Endothelial cell of umbilical vein (primary cell): Measurements from ENCODE around the gene IKZF5. TPM values are rescaled to one million over a fixed set of nuclear protein-coding genes. Genes with fewer than 3 reads are reported as not detected.

Experiments
- BruUV-seq: library from RNA; stranded (reverse); fragments of 400-500 nt; replicated peaks from 2 replicates; lab custom pipeline; 2021; lab: Mats Ljungman, UMichigan
- CTCF ChIA-PET: fragments of 300-600, 350-600 bp; sonication (Branson Sonifier 250); formaldehyde crosslinking; loops from one replicate; lab custom pipeline; 2021; ENCODE audit warnings: antibody characterized with exemption, inconsistent platforms; lab: Charles Lee
- POLR2A ChIA-PET: fragments of 300-600, 350-600 bp; sonication (Branson Sonifier 250); formaldehyde crosslinking; loops from one replicate; lab custom pipeline; 2021; ENCODE audit warnings: antibody characterized with exemption, inconsistent platforms; lab: Charles Lee
- DNase-seq: peaks from one replicate; pipeline ENCODE4 v3.0.0-alpha.2; 2011; ENCODE audit warnings: low read depth, low spot score
- FAIRE-seq: peaks from 2 replicates; lab custom pipeline; 2011; peaks lifted over from hg19 to GRCh38; lab: Jason Lieb, UNC
- H2AFZ ChIP-seq: 2 replicates; pipeline ENCODE4 v1.6.0; 2012; ENCODE audit warnings: low read depth, low read length, control low read depth, inconsistent platforms
- H3K27ac ChIP-seq: 2 replicates; pipeline ENCODE4 v1.5.1; 2011; ENCODE audit warnings: low read depth, mild to moderate bottlenecking, control low read depth, low read length, moderate library complexity; ENCODE audit not compliant: insufficient read depth
- H3K27me3 ChIP-seq, 2 experiments: 2 replicates each; pipeline versions ENCODE4 v1.6.0 to v1.6.1; 2011; ENCODE audit warnings: low read length in 2 of 2, mixed read lengths in 1 of 2; ENCODE audit not compliant: control insufficient read depth in 2 of 2, insufficient read depth in 2 of 2
- H3K36me3 ChIP-seq, 2 experiments: 2 replicates in 1 of 2; 3 replicates in 1 of 2; pipeline ENCODE4 v1.5.1; 2011; ENCODE audit warnings: low read length in 2 of 2, mild to moderate bottlenecking in 1 of 2, moderate library complexity in 1 of 2; ENCODE audit not compliant: control insufficient read depth in 2 of 2, insufficient read depth in 2 of 2; ENCODE audit errors: extremely low read depth in 1 of 2
- H3K4me1 ChIP-seq: 3 replicates; pipeline ENCODE4 v1.5.1; 2011; ENCODE audit warnings: mild to moderate bottlenecking, low read length; ENCODE audit not compliant: control insufficient read depth, insufficient read depth; ENCODE audit errors: extremely low read depth
- H3K4me2 ChIP-seq: 2 replicates; pipeline ENCODE4 v1.6.1; 2011; ENCODE audit warnings: low read length, control low read depth, mixed read lengths; ENCODE audit not compliant: insufficient read depth
- H3K4me3 ChIP-seq, 3 experiments: fragments of 200-600 bp in 1 of 3; sonication (generic), shearing (Covaris generic) in 1 of 3; replicated peaks in 1 of 3; 2 replicates each; pipeline ENCODE4 v1.5.1; 2011 to 2016; ENCODE audit warnings: control low read depth in 3 of 3, low read length in 3 of 3, mild to moderate bottlenecking in 2 of 3, inconsistent platforms in 1 of 3, low read depth in 1 of 3, moderate library complexity in 1 of 3; ENCODE audit not compliant: insufficient read depth in 1 of 3
- H3K79me2 ChIP-seq: 2 replicates; pipeline ENCODE4 v1.6.0; 2012; ENCODE audit warnings: low read length, inconsistent platforms; ENCODE audit not compliant: control insufficient read depth, insufficient read depth
- H3K9ac ChIP-seq: replicated peaks from 2 replicates; pipeline ENCODE3; 2011; ENCODE audit warnings: low read length, control low read depth; ENCODE audit not compliant: insufficient read depth; ENCODE audit errors: extremely low read depth
- H3K9me1 ChIP-seq: replicated peaks from 3 replicates; pipeline ENCODE4 v1.6.0; 2011; ENCODE audit warnings: mild to moderate bottlenecking, low read length; ENCODE audit not compliant: control insufficient read depth, insufficient read depth; ENCODE audit errors: extremely low read depth
- H3K9me3 ChIP-seq: replicated peaks from 2 replicates; pipeline ENCODE4 v1.5.1; 2012; ENCODE audit warnings: low read length, inconsistent platforms; ENCODE audit not compliant: control insufficient read depth, insufficient read depth
- H4K20me1 ChIP-seq: replicated peaks from 2 replicates; pipeline ENCODE3; 2011; ENCODE audit warnings: mild to moderate bottlenecking, low read length; ENCODE audit not compliant: control insufficient read depth, insufficient read depth; ENCODE audit errors: extremely low read depth
- EZH2 ChIP-seq: IDR thresholded peaks from 2 replicates; pipeline ENCODE4 v1.6.1; 2012; ENCODE audit warnings: borderline replicate concordance, low read depth, mild to moderate bottlenecking, moderate library complexity, low read length, inconsistent platforms; ENCODE audit not compliant: severe bottlenecking
- FOS ChIP-seq: IDR thresholded peaks from 2 replicates; pipeline ENCODE4 v1.6.1; 2011; ENCODE audit warnings: mild to moderate bottlenecking, low read length, moderate library complexity, borderline replicate concordance; ENCODE audit not compliant: insufficient read depth
- MYC ChIP-seq: IDR thresholded peaks from one replicate; pipeline ENCODE4 v1.6.1; 2011; ENCODE audit warnings: mild to moderate bottlenecking, low read depth, low read length
- POLR2A ChIP-seq: IDR thresholded peaks from 2 replicates; pipeline ENCODE4 v1.6.1; 2012; ENCODE audit warnings: low read depth, mild to moderate bottlenecking, control low read depth, low read length
- POLR2AphosphoS5 ChIP-seq: IDR thresholded peaks from 2 replicates; pipeline ENCODE4 v1.6.1; 2012; ENCODE audit warnings: low read depth, mild to moderate bottlenecking, control low read depth, low read length, moderate library complexity; ENCODE audit not compliant: insufficient read depth
- dilution Hi-C: fragments of 300-500 bp; cut with MboI; formaldehyde crosslinking; loops from one replicate; pipeline ENCODE4 v1.15.0; 2019; ENCODE audit warnings: low sequenced_read_pairs; ENCODE audit not compliant: extremely low pct_ligation_motif_present
- intact Hi-C: fragments of 100-400 bp; cut with micrococcal nuclease; formaldehyde crosslinking; loops from one replicate; pipeline ENCODE4 v1.10.0; 2022
- polyA plus RNA-seq, 4 experiments: library from polyadenylated mRNA; depleted of rRNA in 3 of 4; stranded (reverse) in 3 of 4; unstranded in 1 of 4; fragments of >200 nt; gene quantifications; 2 replicates each; pipeline versions ENCODE4 v1.2.1 to v1.2.3, GENCODE V29; 2011 to 2012; ENCODE audit warnings: missing spikeins in 1 of 4
- total RNA-seq: library from RNA; stranded (reverse); gene quantifications from 2 replicates; pipeline ENCODE4 v1.2.3, GENCODE V29; 2021
- TF ChIP-seq, protein P1 (sequence below), 2 donors: IDR thresholded peaks; 1 replicate in 1 of 2; 2 replicates in 1 of 2; pipeline ENCODE4 v1.5.1; 2011; ENCODE audit warnings: low read length in 2 of 2, mild to moderate bottlenecking in 2 of 2, moderate library complexity in 2 of 2, control low read depth in 1 of 2, inconsistent platforms in 1 of 2, low read depth in 1 of 2; ENCODE audit not compliant: insufficient read depth in 1 of 2; ENCODE audit errors: extremely low read depth in 1 of 2
- TF ChIP-seq, protein P2 (sequence below): IDR thresholded peaks from 2 replicates; pipeline ENCODE4 v1.6.1; 2011; ENCODE audit not compliant: insufficient read depth, insufficient read length

IKZF5 gene
- total and polyA plus RNA-seq, 2 donors (not counting 3 experiments of a cell fraction or from before 2014, with no cell fraction given) = 7.1 to 10.3 TPM

DNA sequence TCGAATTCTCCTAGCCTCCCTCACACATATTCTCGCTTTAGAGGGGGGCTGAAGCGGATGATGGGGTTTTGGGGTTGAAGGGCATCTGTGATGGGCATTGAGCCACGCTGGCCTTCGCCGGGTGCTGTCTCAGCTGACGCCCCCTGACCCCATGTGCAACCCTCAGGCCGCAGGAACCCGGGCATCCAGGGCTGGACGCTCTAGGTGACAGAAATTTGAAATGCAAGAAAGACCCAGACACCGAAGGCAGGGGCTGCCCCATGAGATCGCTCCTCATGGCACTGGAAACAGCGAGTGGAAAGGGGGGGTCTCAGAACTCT is 53.9 kb downstream of the IKZF5 start:
- Histone ChIP-seq H3K79me2 (peaks cover 12% of the 10 kb centered on the region), H2AFZ (peak overlapping the region; percentile 98), H3K36me3 (no peaks in the 10 kb centered on the region), H3K4me3 (no peak overlapping the region), H3K27me3 (no peaks in the 10 kb centered on the region), H3K9ac (no peak overlapping the region), H3K27ac (no peak overlapping the region), H3K4me1 (peaks cover 14% of the 10 kb centered on the region), H3K4me2 (peak overlapping the region; percentile 33), H4K20me1 (no peaks in the 10 kb centered on the region), H3K9me1 (no peaks in the 10 kb centered on the region), H3K9me3 (no peaks in the 10 kb centered on the region)
- dilution Hi-C loops = no loop called here
- no peak for DNase-seq
- no TSS peak for BruUV-seq
- no peak for FAIRE-seq
- POLR2A ChIA-PET = no interaction called here
- intact Hi-C loops = loop anchor here (1.0 to 2.0 kb wide), 6 partner anchors 26 to 306 kb away; partner anchors contain the start of genes FAM24B, IKZF5 and PSTK
- no peak for TF ChIP-seq POLR2AphosphoS5
- no peak for TF ChIP-seq POLR2A
- TF ChIP-seq, protein P1, sequence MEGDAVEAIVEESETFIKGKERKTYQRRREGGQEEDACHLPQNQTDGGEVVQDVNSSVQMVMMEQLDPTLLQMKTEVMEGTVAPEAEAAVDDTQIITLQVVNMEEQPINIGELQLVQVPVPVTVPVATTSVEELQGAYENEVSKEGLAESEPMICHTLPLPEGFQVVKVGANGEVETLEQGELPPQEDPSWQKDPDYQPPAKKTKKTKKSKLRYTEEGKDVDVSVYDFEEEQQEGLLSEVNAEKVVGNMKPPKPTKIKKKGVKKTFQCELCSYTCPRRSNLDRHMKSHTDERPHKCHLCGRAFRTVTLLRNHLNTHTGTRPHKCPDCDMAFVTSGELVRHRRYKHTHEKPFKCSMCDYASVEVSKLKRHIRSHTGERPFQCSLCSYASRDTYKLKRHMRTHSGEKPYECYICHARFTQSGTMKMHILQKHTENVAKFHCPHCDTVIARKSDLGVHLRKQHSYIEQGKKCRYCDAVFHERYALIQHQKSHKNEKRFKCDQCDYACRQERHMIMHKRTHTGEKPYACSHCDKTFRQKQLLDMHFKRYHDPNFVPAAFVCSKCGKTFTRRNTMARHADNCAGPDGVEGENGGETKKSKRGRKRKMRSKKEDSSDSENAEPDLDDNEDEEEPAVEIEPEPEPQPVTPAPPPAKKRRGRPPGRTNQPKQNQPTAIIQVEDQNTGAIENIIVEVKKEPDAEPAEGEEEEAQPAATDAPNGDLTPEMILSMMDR (IDR thresholded peaks at IDR 0.05; ENCODE audit: extremely low read depth in 1 of 2, insufficient read depth in 1 of 2, low read depth in 1 of 2, low read length in 2 of 2) = no peak
- no peak for TF ChIP-seq FOS
- no peak for TF ChIP-seq EZH2
- TF ChIP-seq MYC = no peak
- TF ChIP-seq, protein P2, sequence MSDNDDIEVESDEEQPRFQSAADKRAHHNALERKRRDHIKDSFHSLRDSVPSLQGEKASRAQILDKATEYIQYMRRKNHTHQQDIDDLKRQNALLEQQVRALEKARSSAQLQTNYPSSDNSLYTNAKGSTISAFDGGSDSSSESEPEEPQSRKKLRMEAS = no peak
- CTCF ChIA-PET = interaction anchor here (0.9 kb wide), 1 partner anchor 100 kb away, joined by 3 read pairs; no protein-coding TSS in a partner anchor
